GM18511 (cell line): ENCODE results near the gene BSN.

Source experiments
- ATAC-seq: cut with Tn5 transposase; IDR thresholded peaks from one replicate; pipeline ENCODE4 v1.9.1; 2021; ENCODE audit warnings: mild to moderate bottlenecking, moderate library complexity; ENCODE audit not compliant: unreplicated experiment

Gene BSN

DNA sequence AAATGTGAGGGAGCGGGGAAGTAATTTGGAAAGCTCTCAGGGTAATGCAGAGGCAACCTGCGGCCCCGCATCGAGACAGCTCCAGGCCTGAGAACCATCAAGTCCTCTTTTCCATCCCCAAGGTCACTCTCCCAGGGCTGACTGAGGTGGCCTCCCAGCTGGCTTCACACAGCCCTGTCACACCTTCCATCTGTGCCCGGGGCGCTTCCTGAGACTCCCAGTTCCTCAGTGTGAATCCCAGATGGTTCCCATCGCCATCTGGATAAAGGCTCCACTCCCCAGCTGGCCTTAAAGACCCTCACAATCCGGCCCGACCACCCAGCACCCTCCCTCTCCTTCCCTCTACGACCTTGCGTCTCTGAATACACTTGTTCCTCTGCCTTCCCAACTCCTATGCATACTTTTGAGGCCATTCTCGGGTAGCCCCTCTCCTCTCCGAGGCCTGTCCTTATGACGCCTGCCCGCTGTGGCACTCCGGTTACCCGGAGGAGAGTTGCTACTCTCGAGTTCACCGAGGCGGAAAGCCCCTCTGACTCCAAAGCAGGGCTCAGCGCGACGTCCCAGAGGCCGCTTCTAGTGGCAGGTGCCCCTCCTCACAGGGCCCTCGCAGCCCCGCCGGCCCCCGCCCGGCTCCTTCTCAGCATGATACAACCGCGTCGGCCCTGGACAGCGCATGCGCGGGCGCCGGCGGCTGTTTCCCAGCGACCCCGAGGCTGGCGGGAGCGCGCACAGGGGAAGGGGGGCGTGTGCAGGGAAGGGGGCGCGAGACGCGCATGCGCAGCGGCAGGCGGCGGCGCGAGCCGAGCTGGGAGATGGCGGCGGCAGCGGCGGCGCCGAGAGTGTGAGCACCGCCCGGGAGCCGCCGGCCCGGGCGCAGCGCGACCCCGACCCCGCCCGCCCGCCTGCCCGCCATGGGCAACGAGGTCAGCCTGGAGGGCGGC lies at the start of gene BSN:
Gene BSN (plus strand): TSS at position 786 of the 941 bp plus-strand sequence. CDS start 126 bp downstream, at position 912.
- peak; percentile 75 for ATAC-seq

- no peak for ATAC-seq
Observed at GRCh38 chr3:49506906-49507305, 47.4 kb upstream of the BSN start.

DNA sequence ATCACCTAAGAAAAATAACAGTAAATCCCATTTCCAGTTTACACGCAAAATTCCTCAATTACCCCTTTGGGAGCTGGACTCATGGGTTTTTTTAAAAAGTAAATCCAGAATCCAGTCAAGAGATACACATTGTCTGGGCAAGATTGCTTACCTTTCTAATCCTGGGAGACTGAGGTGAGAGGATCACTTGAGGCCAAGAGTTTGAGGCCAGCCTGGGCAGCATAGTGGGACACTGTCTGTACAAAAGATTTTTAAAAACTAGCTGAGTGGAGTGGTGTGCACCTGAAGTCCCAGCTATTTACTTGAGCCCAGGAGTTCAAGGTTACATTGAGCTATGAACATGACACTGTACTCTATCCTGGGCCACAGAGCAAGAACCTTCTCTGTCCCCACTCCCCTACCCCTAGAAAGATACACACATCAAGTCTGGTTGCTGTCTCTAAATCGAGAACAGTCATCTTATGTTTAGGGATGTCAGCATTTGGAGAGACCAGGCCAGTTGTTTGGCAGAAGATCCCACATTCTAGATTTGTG lies 45.2 kb upstream of the BSN start:
- ATAC-seq: no peak

DNA sequence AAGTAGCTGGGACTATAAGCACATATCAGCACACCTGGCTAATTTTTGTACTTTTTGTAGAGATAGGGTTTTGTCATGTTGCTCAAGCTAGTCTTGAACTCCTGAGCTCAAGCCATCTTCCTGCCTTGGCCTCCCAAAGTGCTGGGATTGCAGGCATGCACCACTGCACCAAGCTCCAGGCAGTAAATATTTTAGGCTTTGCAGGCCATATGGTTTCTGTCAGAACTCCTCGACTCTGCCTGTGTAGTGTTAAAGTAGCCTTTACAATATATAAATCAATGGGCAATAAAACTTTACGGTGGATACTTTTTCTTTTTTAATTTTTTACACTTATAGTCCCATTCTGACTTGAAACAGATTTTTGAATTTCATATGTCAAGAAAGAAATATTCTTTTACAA lies 42.6 kb upstream of the BSN start:
- ATAC-seq: no peak

DNA sequence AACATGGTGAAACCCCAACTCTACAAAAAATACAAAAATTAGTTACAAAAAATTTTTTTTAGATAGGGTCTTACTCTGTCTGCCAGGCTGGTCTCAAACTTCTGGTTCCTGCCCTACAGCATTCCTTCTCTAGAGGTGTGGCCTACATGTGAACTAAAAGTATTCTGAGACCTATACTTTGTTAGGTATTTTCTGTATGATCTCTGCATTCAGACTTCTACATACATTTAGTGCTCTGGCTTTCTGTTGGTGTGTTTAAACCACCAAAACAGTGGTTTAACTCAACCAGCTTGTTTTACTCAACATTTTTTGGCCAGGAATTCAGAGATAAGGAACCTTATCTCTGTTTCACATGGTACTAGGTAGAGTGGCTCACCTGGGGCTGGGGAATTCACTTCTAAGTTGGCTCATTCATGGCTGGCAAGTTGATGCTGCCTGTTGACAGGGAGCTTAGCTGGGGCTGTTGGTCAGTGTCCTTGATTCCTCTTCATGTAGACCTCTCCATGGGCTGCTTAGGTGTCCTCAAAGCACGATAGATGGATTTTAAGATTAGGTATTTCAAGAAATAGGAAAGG lies 41.4 kb upstream of the BSN start:
- no peak for ATAC-seq

GRCh38 chr3:49513494-49514124 lies 40.7 kb upstream of the BSN start:
- ATAC-seq: no peak

GRCh38 chr3:49518016-49518415 lies 36.3 kb upstream of the BSN start:
- no peak for ATAC-seq

- ATAC-seq: no peak
Observed at GRCh38 chr3:49518441-49518840, 35.8 kb upstream of the BSN start.

DNA sequence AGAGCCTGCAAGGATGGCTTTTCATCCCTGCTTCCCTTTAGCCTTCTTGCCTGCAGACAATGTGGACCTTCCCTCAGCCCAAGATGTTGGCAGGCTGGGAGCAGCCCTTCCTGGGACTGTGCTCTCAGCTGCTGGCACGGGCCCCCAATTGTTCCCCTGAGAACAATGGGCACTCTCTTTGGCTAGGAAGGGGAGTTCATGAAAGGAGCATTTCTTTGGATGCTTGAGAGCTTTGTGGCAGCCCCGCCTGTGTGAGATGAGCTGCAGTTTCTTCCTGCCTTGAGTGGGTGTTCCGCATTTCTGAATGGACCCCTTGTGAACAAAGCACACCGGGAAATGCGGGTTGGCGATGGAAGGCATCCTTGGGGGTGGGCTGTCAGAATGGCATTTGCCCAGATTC lies 35.0 kb upstream of the BSN start:
- no peak for ATAC-seq

- no peak for ATAC-seq
Observed at GRCh38 chr3:49519916-49520385, 34.3 kb upstream of the BSN start.

DNA sequence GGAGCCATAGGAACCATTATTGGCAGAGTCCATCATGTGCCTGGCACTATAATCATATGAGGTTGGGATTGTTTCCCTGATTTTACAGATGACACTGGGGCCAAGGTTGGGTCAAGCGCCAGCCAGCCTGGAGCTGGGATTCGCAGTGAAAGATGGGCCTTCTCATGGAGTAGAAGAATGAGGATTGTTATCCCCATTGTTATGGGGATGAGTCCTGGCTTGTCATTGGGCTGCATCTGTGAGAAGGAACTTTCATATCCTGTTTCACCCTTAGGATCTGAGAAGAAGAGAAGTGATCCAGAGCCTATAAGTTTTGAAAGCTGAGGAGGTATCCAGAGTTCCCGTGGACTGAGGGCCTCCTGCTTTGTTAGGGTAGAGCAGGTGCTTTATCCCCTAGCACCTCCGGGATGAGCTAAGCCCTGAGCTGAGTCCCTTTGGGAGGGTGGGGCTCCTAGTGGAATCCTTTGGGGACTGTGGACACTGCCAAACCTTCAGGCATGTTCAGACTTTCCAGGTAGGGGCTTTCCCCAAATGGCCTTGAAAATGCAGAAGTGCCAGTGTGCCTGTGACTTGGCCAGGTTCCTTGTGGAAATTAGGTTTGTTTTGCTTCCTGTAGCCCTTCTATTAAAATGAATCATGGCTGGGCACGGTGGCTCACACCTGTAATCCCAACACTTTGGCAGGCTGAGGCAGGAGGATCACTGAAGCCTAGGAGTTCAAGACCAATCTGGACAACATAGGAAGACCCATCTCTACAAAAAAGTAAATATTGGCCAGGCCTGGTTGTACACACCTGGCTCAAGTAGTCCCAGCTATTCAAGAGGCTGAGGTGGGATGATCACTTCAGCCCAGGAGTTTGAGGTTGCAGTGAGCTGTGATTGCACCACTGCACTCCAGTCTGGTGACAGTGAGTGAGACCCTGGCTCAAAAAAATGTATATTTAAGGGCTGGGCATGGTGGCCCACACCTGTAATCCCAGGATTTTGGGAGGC lies 30.2 kb upstream of the BSN start:
- ATAC-seq: no peak

GRCh38 chr3:49529567-49529966 lies 24.7 kb upstream of the BSN start:
- no peak for ATAC-seq

DNA sequence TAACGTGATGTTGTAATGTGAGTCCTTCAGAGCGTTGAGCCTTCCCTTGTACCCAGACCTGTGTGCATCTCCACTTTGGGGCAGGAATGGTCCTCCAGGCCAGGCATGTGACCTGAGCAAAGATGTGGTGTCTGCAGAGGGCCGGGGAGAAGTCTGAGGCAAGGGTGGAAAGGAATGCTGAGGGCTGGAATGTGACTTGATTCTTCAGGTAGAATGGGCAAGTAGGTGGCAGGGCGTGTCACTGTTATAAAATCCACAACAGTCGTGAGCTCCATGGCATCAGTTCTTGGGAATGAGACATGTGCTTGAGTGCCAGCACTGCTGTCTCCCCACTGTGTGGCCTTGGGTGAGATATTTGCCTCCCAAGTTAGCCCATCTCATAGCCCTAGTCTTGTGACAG lies 24.0 kb upstream of the BSN start:
- ATAC-seq: no peak

DNA sequence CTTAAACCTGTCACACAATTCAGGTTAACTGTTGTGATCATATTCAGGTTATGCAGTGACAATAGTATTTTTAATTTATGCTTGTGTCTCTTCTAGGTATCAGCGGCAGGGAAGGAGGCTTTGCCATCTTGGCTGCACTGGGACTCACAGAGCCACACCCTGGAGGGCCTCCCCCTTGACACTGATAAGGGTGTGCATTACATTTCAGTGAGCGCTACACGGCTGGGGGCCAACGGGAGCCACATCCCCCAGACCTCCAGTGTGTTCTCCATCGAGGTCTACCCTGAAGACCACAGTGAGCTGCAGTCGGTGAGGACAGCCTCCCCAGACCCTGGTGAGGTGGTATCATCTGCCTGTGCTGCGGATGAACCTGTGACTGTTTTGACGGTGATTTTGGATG lies 23.6 kb upstream of the BSN start:
- ATAC-seq: no peak

DNA sequence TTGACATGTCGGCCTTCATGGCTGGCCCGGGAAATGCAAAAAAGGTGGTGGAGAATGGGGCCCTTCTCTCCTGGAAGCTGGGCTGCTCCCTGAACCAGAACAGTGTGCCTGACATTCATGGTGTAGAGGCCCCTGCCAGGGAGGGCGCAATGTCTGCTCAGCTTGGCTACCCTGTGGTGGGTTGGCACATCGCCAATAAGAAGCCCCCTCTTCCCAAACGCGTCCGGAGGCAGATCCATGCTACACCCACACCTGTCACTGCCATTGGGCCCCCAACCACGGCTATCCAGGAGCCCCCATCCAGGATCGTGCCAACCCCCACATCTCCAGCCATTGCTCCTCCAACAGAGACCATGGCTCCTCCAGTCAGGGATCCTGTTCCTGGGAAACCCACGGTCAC lies 23.1 kb upstream of the BSN start:
- no peak for ATAC-seq

- no peak for ATAC-seq
Observed at GRCh38 chr3:49531715-49532114, 22.6 kb upstream of the BSN start.

DNA sequence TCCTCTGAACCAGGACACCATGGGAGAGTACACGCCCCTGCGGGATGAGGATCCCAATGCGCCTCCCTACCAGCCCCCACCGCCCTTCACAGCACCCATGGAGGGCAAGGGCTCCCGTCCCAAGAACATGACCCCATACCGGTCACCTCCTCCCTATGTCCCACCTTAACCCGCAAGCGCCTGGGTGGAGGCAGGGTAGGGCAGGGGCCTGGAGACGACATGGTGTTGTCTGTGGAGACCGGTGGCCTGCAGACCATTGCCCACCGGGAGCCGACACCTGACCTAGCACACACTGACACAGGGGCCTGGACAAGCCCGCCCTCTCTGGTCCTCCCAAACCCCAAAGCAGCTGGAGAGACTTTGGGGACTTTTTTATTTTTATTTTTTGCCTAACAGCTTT lies 21.2 kb upstream of the BSN start:
- ATAC-seq: no peak

- ATAC-seq: no peak
Observed at GRCh38 chr3:49533786-49534519, 20.3 kb upstream of the BSN start.

DNA sequence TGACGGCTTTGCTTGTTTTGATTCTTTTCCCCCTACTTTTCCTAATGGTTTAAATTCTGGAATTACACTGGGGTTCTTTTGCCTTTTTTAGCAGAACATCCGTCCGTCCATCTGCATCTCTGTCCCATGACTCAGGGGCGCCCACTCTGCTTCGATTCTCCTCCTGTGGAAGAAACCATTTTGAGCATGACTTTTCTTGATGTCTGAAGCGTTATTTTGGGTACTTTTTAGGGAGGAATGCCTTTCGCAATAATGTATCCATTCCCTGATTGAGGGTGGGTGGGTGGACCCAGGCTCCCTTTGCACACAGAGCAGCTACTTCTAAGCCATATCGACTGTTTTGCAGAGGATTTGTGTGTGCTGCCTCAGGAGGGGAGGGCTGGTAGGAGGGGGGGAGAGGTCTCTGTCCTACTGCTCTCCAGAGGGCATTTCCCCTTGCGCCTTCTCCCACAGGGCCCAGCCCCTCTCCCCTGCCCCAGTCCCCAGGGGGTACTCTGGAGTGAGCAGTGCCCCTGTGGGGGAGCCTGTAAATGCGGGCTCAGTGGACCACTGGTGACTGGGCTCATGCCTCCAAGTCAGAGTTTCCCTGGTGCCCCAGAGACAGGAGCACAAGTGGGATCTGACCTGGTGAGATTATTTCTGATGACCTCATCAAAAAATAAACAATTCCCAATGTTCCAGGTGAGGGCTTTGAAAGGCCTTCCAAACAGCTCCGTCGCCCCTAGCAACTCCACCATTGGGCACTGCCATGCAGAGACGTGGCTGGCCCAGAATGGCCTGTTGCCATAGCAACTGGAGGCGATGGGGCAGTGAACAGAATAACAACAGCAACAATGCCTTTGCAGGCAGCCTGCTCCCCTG lies 19.5 kb upstream of the BSN start:
- no peak for ATAC-seq
